NCI-H1930 (cell line): ENCODE measurements around the gene MEAF6.
"Not testable (repeated sequence)": the region's sequence is repeated elsewhere in the genome, so short reads cannot be mapped to it uniquely, and the experiment has no call there.

ENCODE experiments used
- DNase-seq, 2 experiments: peaks; one replicate each; lab custom pipeline; 2025; lab: John Stamatoyannopoulos, UW

Gene MEAF6

GRCh38 chr1:37514350-37515184 lies at the start of gene MEAF6:
MEAF6 (minus strand) TSS chr1:37514766; CDS start chr1:37514746, 20 bp downstream.
- DNase-seq, result peak; percentile 71 to 89

DNA sequence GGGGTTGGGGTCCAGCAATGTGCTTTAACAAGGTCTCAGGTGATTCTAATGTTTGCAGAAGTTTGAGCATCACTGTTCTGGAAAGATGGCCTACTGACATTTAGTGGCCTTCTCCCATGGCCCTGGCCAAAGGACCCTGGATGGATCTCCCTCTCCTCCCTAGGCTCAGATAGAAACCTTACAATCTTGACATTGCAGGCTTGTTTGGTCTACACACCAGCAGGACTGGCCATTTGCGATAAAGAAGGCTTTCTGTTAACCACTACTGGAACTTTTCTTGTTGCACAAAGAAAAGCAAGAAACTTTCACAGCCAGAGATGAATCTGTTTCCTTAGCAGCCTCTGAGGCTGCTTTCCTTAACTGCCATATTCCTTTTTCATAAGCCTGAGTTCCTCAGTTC lies 48.4 kb upstream of the MEAF6 start:
- DNase-seq, result no peak

DNA sequence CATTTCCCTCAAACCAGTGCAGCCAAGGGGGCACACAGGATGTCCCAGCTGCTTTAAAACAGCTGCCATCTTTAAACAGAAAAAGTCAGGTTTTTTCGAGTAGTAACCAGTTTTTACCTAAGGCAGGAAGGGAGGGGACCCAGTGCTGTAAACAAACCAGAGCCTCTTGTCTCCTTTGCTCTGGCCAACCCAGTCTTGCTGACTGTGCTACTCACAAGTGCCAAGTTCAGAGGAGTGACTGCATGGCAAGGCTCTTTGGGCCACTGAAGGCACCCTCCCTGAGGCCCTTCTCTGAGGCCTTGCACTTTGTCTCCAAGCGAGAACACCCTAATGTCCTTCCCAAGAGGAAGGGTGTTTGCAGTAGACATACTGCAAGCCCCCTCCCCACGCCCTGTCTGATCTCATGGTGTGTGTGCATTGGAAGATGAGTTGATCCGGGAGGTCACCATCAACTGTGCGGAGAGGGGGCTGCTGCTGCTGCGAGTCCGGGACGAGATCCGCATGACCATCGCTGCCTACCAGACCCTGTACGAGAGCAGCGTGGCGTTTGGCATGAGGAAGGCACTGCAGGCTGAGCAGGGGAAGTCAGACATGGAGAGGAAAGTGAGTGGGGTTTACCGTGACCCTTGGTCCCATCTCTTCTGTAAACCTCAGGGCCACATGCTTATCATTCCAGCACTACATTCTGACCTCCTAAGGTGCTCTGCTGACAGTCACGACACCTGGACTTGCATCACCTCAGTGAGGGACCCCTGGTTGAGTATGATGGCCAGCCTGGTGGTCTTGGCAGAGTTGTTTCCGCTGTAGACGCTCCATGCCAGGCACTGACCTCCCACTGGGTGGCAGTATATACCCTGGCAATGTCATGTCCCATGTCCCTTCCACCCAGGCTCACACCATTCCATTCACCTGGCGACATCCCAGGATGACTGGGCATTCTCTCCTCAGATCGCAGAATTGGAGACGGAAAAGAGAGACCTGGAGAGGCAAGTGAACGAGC lies 46.9 kb upstream of the MEAF6 start:
- no peak for DNase-seq

GRCh38 chr1:37560401-37561132 lies 46.0 kb upstream of the MEAF6 start:
- no peak for DNase-seq

GRCh38 chr1:37559957-37560379 lies 45.4 kb upstream of the MEAF6 start:
- DNase-seq, result not testable (repeated sequence)

GRCh38 chr1:37559080-37559479 lies 44.5 kb upstream of the MEAF6 start:
- DNase-seq, result no peak

GRCh38 chr1:37558411-37558810 lies 43.8 kb upstream of the MEAF6 start:
- DNase-seq, result no peak

DNA sequence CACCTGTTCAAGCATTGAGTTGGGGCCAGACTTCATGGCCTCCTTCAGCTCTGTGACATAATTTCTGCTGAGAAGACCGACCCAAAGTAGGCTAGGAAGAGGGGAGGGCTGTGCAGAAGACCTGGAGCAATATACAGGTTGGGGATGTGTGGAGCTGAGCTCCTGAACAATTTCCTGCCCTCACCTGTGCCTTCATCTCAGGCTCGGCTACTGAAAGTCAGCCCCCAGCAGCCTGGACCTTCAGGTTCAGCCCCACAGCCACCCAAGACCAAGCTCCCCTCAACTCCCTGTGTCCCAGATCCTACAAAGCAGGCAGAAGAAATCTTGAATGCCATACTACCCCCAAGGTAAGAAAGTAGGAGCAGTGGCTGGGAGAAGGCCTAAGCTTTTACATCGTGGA lies 42.8 kb upstream of the MEAF6 start:
- DNase-seq, result no peak

DNA sequence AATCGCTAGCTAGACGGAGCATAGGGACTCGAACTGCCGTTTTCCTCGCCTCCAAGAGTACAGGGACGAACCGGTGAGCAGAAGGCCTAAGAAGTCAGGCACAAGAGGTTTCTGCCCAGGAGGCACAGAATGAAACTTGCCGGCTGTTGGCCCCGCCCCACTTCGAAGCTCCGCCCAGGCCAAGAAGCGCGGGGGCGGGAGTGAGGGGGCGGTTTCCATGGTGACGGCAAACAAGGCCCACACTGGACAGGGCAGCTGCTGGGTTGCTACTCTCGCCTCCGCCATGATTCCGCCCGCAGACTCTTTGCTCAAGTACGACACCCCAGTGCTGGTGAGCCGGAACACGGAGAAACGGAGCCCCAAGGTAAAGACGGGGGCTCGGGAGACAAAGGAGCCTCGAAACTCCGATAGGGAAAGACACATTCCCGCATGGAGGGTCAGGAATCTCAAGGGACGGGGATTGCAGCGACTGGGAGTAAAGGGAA lies 42.2 kb upstream of the MEAF6 start, which contains the start of gene DNALI1:
TSS of gene DNALI1 (plus strand) at position 229 of the 485 bp plus-strand sequence. CDS start at position 284, 55 bp downstream.
- DNase-seq, result peak; percentile 75 to 86

GRCh38 chr1:37553927-37554808 lies 39.6 kb upstream of the MEAF6 start, which contains the start of gene SNIP1:
SNIP1 (minus strand) TSS chr1:37554293; CDS start chr1:37554229, 64 bp downstream.
- peak; percentile 82 to 86 for DNase-seq

- no peak for DNase-seq
Measured at GRCh38 chr1:37553598-37553926, 39.0 kb upstream of the MEAF6 start.

DNA sequence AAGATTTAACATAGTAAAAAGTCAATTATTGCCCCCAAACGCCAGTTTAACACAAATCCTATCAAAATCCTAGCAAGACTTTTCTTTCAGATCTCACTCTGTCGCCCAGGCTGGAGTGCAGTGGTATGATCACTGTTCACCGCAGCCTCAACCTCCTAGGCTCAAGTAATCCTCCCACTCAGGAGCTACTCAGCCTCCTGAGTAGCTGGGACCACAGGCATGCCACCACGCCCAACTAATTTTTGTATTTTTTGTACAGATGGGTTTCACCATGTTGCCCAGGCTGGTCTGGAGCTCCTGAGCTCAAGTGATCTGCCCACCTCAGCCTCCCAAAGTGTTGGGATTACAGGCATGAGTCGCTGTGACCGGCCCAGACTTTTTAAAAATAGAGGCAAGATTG lies 34.8 kb upstream of the MEAF6 start:
- no peak for DNase-seq

- DNase-seq, result no peak
Measured at GRCh38 chr1:37545019-37545418, 30.5 kb upstream of the MEAF6 start.

- DNase-seq, result no peak
Measured at GRCh38 chr1:37544530-37544929, 30.0 kb upstream of the MEAF6 start.

- DNase-seq, result no peak
Measured at GRCh38 chr1:37540036-37540785, 25.6 kb upstream of the MEAF6 start.

- DNase-seq, result not testable (repeated sequence)
Measured at GRCh38 chr1:37539154-37539553, 24.6 kb upstream of the MEAF6 start.

- DNase-seq, result no peak
Measured at GRCh38 chr1:37537378-37537777, 22.8 kb upstream of the MEAF6 start.

DNA sequence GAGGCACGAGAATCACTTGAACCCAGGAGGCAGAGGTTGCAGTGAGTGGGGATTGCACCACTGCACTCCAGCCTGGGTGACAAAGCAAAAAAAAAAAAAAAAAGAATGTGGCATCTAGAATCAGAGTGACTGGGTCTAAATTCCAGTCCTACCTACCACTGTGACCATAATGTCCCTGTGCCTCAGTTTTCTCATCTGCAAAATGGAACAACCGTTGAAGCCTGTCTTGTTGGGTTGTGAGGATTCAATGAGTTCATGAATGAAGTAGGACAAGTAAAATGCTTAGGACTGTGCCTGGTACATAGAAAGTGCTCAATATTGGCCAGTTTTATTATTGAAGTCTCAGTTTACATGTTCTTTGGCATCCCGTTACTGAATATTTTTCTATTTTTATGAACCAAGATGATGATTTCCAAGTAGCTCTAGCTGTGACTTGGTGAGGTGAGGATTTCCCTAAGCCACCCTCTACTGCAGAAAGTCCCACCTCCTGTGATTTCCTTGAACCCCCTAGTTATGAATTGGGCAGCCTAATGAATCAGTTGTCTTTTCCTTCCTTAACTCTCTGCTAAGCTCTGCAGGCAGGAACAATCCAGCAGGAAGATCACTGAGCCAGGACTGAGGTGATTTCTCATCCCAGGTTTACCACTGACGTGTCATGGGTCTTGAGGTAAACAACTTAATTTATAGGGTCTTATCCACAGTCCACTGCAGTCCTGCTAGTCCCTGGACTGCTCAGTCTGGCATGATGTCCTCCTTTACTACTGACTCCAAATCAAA lies 18.9 kb upstream of the MEAF6 start:
- no peak for DNase-seq
